HK-2 (cell line): ENCODE data around the gene CLCN4.

Experiments used
- DNase-seq: peaks from one replicate; pipeline ENCODE4 v3.0.0-alpha.2; 2018; ENCODE audit not compliant: unreplicated experiment

CLCN4 gene

DNA sequence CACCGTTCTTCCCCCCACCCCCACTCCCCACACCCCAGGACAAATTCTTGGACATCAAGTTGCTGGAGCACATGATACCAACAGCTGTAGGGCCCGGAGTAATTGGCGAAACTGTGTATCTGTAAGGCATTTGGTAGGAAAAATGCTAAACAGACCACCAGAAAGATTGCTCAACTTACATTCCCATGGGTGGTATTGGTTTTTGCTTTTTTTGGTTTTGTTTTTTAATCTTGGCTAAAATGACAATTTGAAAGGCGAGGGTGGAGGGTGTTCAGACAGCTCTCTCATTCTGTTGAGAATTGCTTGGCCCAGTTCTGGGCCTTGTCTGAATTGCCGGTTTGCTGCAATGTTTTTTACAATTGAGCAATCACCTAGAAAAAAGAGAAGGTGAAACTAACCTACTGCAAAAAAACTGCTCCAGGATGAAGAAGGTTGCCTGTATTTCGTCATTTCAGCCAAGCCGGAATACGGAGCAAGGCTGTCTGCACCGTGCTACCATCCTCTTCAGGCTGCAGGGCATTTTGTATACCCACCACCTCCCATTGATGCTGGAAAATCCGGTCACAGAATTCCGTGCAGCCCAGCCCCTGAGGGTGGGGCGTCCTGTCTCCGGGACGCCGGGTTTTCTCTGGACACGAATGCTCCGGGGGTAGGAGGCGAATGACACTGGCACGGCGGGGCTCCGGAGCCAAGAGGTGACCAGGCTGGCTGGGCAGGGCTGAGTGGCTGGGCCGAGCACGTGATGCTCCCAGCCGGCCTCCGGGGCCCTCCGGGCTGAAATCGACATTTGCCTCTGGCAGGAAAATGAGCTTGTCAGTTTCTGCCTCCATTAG is at the start of gene CLCN4:
Gene CLCN4 (plus strand): TSS at position 777 of the 833 bp plus-strand sequence. CDS start 28,058 bp downstream, outside the sequence.
- DNase-seq, result peak; percentile 63

DNA sequence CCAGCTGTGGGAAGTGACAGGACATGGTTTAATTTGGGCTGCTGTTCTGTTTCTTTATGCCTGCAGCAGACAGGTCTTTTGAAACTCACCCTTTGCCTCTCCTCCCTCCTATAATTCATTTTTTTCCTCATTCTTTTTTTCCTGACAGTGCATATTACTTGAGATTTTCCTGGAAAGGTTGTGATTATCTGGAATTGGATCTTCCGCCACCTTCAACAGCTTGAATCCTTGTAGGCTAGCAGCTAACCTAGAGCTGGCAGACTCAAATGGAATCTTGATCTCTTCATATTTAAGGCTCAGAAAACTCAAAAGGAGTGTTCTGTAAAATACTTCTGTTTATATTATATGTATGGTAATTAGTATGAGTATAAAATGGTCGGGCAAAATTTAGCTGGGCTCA is 49.3 kb upstream of the CLCN4 start:
- no peak for DNase-seq

DNA sequence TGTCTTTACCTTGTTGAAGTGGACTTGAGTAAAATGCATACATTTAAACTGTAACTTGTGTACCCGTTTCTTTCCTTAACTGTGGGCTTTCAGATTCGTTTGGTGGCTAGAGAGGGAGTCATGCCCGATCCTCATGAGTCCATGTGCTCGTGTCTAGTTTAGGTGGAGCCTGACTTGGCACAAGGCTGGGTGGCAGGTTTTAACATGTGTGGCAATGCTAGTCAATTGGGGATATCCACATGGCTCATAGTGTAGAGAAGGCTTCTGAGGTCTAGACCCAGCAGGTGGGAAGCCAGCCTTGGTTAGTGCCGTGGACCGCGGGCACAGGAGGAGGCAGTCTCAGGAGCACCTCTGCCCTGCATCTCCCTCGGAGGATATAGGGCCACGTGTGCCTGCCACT is 48.5 kb upstream of the CLCN4 start:
- no peak for DNase-seq

DNA sequence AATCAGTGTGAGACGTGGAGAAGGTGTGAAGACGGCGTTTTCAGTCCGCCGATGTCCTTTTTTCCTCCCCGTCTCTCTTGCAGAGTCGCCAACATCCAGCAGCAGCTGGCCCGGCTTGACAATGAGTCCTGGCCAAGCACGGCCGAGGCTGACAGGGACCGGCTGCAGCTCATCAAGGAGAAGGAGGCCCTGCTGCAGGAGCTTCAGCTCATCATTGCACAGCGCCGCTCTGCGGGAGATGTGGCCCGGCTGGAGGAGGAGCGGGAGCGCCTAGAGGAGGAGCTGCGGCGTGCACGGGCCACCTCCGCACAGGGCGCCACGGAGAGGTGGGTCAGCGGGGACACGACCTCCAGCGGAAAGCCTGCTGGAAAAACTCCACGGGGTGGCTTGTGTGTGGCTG is 47.1 kb upstream of the CLCN4 start:
- DNase-seq, result no peak

DNA sequence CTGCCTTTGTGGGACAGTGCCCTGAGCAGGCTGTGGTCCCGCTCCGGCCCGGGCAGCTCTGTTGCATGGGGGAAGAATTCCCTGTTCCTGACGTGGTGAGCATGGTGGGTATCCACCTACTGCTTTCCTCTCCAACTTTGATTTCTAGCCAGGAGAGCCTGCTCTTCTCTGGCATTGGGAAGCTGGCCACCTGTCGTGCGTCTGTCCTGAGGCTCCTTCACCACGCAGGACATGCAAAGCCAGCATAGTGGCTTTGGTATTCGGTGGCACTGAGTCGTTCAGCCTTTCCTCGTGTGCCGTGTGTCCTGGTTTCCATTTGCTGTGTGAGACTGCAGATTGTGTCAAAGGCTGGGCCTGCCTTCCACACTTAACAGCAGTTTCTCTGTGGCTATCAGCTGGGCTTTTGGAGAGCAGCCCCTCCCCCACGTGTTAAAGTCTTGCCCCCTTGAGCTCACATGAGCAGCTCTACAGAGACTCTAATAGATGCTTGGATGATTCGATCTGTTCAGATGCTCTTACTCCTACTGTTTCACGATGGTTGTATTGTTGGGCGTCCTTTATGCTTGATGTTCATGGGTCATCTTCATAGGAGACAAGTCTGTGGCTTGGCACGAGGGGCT is 46.3 kb upstream of the CLCN4 start:
- DNase-seq, result no peak

DNA sequence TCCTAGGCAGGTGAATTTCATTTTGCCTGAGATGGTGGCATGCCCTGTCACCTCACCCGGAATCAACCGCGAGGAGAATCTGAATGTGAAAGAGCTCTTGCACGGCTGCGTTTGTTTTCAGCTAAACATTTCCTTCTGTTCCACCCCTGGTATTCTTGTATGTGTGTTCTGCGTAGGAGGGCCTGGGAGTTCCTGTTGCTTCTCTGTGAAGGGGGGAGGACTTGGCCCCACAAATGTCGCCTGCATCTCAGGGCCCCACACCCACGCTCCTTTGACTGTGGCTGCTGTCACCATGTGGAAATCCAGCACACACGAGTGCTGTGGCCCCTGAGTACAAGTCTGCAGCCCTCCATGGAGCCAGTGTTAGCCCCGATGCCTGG is 45.8 kb upstream of the CLCN4 start:
- no peak for DNase-seq

DNA sequence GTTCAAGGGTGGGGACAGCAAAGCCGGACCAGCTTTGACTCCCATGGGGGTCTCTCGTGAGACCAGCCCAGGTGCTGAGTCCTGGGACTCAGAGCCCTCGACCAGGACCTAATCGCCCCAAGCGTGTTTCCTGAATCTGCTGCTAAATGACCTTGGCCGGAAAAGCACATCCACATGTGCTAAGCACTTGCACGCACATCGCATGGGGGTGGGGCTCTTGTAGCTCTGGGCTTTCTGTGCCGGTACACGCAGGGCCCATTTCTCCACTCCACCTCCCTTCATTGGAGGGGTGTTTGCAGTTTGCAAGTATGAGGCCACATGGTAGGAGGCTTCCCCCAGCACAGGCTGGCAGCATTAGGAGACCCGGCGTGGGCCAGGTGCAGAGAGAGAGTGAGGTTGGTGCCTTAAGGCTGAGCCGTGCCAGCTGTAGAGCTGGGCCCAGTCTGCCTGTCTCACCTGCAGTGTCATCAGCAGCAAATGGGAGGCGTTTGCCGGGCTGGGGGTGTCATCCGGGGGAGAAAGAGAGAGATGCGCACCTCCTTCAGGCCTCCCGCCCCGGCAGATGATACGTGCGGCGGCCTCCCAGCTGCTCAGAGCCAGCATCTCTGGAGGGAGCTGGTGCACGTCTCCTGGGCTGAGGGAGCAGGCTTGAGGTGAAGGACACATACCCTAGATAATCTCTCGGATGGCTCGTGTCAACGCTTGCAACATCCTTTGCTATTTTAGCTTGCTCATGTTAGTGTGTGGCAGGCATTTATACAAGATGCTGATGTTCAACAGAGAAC is 45.2 kb upstream of the CLCN4 start:
- no peak for DNase-seq

DNA sequence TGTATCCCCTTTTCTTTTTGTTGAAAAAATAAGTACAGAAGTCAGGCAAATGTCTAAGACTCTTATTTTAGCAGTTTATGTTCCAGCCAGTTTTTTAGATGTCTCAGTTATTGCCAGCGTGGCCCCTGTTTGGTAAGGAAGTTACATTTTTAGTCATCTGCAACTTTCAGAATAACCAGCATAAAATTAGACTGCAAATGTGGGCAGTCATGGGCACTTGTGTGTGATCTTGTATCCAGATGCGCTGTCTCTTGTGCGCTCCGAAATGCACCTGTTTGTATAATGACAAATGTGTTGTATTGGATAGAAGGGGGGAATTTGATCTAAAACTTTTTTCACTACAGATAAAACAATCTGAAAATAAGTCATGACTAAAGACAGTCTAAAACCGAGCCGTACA is 44.3 kb upstream of the CLCN4 start:
- DNase-seq, result no peak

DNA sequence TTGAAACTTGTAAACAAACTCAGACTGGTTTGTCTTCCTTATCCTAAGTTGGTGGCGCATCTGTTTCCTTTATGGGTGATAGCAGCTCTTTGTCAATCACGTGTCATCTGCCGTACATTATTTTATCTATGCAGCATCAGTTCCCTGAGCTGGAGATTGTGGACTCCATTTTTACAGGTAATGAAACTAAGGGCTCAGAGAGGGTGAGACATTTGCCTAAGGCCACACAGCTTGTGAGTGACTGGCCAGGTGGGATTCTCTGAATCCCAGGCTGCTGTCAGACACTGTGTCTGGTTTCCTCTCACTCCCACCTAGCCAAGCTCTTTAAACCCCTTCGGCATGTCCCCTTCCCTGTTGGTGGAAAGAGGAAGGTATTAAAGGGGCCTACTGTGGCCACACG is 41.7 kb upstream of the CLCN4 start:
- DNase-seq, result no peak

DNA sequence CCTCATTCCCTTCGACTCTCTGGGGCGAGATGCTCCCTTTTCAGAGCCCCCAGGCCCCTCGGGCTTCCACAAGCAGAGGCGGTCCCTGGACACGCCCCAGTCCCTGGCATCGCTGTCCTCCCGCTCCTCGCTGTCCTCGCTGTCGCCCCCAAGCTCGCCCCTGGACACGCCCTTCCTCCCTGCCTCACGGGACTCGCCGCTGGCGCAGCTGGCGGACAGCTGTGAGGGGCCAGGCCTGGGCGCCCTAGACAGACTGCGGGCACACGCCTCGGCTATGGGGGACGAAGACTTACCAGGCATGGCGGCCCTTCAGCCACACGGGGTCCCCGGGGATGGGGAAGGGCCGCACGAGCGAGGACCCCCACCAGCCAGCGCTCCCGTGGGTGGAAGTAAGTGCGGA is 39.5 kb upstream of the CLCN4 start:
- DNase-seq, result no peak

DNA sequence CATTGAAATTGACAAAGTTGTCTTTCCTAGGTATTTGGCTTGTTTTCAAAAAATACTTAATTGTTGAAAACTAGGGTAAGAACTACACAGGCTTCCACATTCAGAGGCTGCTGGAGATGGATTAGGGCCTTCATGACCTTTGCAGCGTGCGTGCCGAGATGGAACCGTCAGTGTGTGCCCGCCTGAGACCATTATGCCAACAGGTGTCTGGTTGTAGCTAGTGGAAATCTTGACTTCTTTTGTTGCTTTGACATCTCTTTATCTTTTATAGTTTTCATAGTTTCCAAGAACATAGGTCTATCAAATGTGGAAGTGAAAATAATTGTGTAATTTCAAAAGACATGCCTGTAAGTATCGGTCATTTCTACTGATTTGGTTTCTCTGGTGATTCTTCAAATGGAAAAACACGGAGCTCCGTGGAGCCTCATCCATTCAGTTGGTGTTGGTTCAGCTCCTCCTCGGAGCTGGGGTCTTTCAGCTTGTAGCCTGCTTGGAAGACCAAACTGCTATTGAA is 38.9 kb upstream of the CLCN4 start:
- DNase-seq, result no peak

DNA sequence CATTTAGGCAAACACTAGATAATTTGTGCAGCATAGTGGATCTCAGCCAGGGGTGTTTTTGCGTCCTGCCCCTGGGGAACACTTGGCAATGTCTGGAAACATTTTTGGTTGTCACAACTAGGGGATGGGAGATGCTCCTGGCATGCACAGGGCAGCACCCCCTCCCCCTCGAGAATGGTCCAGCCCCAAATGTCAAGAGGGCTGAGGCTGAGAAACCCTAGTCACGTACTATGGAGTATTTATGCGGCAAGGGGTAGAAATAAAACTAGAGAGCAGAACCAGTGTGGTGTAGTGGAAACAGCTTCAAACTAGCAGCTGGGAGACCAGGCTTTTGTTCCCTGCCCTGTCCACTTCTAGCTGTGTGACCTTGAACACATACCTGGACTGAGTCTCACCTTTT is 38.2 kb upstream of the CLCN4 start:
- no peak for DNase-seq

DNA sequence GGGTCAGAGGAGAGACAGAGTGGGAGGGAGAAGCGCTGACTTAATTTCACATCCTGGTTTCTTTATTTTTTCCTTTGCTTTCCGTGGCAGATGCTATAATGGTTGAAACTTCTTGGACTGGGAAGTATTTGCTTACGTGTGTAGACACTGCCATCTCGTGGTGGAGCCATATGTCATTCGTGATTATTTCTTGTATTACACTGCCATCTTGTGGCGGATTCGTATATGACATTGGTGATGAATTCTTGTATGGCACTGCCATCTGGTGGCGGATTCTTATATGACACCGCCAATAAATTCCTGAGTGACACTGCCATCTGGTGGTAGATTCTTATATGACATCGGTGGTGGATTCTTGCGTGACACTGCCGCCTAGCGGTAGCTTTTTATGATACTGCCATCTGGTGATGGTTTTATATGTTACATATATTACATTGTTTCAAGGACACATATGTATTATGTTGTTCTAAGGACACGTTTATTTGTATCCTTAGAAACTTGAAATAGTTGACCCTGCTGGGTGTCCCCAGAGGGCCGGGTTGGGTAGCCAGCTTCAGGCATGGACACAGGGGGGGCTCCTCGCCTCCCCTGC is 37.3 kb upstream of the CLCN4 start:
- DNase-seq, result peak; percentile 68

DNA sequence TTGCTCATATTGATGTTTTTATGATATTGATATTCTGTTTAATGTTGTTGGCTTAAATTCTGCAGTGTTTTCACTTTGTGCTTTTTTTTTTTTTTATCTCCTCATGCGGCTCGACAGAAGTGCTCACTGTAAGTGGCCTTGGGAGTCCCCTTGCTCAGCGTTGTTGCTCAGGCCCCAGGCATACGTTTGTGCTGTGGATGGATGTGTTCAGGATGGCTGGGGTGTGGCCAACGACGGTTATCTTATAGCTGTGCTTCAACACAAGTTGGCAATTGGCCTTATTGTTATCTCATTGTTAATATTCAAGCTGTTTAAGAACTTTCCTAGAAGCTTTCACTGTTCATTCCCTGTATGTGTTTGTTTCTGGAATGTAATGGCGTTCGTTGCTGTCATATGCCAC is 36.4 kb upstream of the CLCN4 start:
- no peak for DNase-seq

DNA sequence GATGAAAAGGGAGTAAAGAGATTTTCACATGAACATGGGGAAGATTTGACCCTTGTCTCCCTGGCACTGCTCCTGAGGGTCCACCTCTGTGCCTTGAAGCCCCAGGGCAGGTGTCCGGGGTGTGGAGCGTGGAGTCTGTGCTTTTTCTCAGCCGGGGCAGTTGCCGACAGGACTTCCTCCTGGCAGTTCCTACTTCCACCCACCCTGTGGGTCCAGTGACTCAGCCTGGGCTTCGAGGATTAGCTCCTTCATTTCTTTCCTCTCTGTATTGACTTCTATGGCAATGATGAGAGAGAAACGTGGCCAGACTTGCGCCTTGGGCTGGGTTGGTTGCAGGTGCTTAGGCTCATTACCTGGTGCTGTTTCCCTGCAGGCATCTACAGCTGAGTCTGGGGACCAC is 35.9 kb upstream of the CLCN4 start:
- no peak for DNase-seq

DNA sequence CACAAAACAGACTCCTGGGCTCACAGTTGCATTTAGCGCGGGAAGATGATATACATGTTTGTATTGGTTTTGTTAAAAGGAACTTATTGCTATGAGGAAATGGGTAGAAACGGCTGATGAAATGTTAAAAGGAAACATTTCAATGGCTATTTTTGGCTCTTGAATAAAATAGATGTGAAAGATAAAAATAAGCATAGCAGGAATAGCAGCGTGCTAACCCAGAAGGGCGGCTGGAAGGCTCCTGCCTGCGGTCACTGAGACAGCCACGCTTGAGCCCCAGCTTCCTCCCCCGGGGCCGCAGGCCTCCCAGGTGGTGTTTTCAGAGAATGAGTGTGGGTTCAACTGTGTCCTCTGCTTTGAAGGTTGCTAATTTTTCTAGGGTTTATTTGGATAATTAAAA is 35.0 kb upstream of the CLCN4 start:
- no peak for DNase-seq

DNA sequence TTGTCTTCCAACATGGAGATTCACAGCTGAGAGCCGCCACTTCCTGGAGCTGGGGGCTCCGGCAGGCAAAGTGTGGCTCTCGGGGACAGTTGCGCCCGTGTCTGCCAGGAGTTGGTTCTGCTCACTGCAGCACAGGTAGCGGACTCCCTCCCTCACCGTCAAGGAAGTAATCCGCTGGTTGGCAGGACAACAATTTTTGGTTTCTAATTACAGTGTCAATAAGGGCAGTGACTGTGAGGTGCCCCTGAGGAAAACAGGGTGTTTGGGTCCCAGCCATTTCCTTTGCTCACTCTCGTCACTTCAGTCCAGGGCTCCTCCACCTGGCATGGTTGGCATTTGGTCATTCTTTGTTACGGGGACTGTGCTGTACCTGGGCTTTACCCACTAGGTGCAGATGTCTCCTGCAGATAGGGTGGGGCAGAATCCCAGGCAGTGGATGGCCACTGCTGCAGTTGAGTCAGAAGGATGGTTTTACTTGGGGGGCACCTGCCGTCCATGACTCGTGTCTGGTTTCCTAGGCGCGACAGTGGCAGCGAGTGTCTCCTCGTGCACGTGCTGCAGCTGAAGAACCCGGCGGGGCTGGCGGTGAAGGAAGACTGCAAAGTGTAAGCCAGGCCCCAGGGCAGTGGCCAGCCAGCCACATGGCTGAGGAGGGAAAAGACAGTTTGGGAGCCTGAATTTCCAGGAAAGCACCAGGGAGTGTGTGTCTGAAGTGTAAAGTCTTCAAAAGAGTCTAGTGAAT is 32.1 kb upstream of the CLCN4 start:
- no peak for DNase-seq

DNA sequence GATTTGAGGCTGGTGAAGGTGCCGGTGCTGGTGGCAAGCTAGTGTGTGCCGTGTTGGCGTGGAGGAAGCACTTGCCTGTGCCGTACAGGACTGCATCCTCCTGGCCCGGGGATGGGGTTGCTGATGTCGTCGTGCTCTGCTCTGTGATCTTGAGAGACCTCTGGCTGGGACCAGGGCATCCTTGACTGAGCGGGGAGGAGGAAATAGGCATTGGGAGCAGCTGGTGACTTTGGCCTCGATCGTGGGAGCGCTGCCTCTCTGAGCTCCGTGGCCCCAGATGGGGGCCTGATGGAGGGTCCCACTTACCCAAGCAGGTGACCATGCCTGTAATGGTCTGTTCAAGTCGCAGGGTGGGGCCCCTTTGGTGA is 31.5 kb upstream of the CLCN4 start:
- no peak for DNase-seq

DNA sequence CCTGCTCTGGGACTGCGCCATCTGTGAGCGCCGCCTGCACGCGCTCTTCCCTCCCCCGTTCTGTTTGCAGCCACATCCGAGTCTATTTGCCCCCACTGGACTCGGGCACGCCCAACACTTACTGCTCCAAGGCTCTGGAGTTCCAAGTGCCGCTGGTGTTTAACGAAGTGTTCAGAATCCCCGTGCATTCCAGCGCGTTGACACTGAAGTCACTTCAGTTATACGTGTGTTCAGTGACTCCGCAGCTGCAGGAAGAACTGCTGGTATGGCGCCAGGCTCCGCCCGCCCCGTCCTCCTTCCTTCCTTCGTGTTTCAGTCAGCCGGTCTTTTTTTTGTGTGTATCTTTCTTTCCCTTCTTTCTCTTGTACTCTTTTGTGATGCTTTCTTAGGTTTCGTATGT is 30.7 kb upstream of the CLCN4 start:
- DNase-seq, result no peak

DNA sequence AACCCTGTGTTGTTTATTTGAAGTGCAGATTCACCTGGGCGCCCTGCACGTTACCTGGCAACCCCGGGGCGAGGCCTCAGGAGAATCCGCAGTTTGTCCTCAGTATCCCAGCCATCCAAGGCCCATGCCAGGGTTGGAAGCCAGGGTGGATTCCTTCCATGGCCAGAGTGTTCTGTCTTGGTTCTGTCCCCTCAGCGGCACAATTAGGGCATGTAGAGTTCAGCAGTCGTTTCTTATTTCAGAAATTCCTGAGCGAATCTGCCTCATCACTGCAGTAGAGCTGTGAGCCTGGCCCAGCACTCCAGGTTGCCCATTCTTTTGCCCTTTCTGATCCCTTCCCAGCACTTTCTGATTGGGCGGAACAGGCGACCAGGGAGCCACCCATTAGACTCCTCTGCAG is 29.9 kb upstream of the CLCN4 start:
- no peak for DNase-seq

DNA sequence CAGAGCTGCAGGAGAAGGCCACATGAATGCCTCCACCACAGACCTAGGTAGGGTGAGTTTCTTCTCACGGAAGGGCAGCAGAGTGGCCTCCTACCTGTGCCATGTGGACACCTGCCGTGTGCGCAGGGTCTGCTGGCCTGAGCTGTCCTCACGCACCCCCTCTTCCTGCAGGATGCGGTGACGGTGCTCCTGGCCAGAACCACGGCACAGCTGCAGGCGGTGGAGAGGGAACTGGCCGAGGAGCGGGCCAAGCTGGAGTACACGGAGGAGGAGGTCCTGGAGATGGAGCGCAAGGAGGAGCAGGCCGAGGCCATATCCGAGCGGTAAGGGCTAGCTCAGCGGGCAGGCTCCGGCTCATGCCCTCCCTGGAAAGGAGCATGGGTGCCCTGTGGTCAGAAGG is 28.4 kb upstream of the CLCN4 start:
- no peak for DNase-seq

DNA sequence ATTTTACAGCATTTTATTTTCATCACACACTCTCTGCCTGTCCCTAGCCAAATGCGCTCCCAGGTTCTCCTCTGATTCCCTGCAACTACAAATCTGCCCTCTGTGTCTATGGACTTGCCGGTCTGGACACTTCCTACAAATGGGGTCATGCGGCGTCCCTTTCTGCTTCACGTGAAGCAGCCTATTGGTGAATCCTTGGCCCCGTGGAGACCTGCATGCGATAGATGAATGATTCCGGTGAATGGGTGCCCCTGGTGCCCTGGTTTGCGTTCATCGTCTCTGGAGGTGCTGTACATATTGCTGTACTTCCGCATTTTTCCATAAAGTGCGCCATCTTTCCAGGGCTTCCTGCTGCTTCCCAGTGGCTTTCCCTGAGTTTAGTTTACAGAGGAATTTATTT is 27.5 kb upstream of the CLCN4 start:
- DNase-seq, result no peak
